ENCODE measurements around the gene ATP1A1. TPM values are rescaled to one million over a fixed set of nuclear protein-coding genes. Genes with fewer than 3 reads are reported as not detected.

ATP1A1 gene
- total and polyA plus RNA-seq, 2 donors (not counting 1 experiment from before 2014, with no cell fraction given), result 58.9 to 107 TPM

DNA sequence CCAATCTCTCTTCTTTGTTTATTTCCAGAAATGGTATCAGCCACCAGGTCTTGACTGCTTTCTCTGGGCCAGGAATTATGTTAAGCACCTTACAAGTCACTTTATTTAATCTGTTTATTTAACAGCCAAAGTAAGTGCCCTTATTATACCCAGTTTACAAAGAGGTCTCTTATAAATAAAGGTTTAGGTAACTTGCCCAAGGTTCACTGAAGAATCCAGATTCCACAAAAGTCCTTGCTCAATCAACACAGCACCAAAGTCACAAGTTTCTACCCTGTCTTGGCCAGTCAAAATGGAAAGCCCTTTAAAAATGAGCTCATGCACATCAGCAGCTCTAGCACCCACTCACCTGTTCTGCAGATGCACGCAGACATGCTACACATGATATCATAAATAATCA, 28.0 kb upstream of the ATP1A1 start:
- no peaks in the 10 kb centered on the region for H3K4me1 ChIP-seq (ENCODE audit: control insufficient read depth in 2 of 2, insufficient read depth in 2 of 2, low read length in 2 of 2)
- H3K27me3 Mint-ChIP-seq, result peaks cover 30% of the 10 kb centered on the region
- no peak overlapping the region for H3K4me3 Mint-ChIP-seq
- peaks cover 0 to 7% (median 6%) of the 10 kb centered on the region in 4 experiments for H3K27me3 ChIP-seq (replicated peaks in 1 of 4; ENCODE audit: control extremely low read depth in 1 of 4, control insufficient read depth in 3 of 4, insufficient read depth in 4 of 4, low read length in 3 of 4)
- H3K27ac ChIP-seq (ENCODE audit: low read length in 2 of 2), result no peak overlapping the region
- no peak overlapping the region for H3K4me3 ChIP-seq (ENCODE audit: control extremely low read depth in 1 of 5, extremely low read depth in 1 of 5, insufficient read depth in 1 of 5, low read depth in 2 of 5, low read length in 4 of 5)
- H3K9ac ChIP-seq (ENCODE audit: low read length), result no peak overlapping the region
- CTCF ChIA-PET, result interaction anchor here (1.4 to 1.9 kb wide), 2 partner anchors 141 to 206 kb away, joined by 3 to 4 read pairs; no protein-coding TSS in a partner anchor
- no peaks in the 10 kb centered on the region for H3K9me3 ChIP-seq (ENCODE audit: control extremely low read depth in 1 of 3, control insufficient read depth in 2 of 3, insufficient read depth in 1 of 3, low read length in 2 of 3)
- H3K79me2 ChIP-seq (ENCODE audit: control insufficient read depth, insufficient read depth, low read length), result no peaks in the 10 kb centered on the region
- no peaks in the 10 kb centered on the region for H3K36me3 ChIP-seq (replicated peaks in 1 of 2; ENCODE audit: control extremely low read depth in 1 of 2, control insufficient read depth in 1 of 2, extremely low read depth in 1 of 2, insufficient read depth in 2 of 2, low read length in 1 of 2)
- DNase-seq (no peak), ATAC-seq (ENCODE audit: low read depth) (no peak)
- H4K20me1 ChIP-seq (ENCODE audit: control insufficient read depth, insufficient read depth, low read length, poor library complexity, severe bottlenecking), result no peaks in the 10 kb centered on the region
- intact Hi-C loops (cut with micrococcal nuclease), result no loop called here
- no peaks in the 10 kb centered on the region for H3K9me3 Mint-ChIP-seq (ENCODE audit: insufficient read depth)
- WGBS (ENCODE audit: insufficient coverage), result no CpG with 5 or more reads among the region's 1 CpG
- no peak overlapping the region for H3K27ac Mint-ChIP-seq
- no peak overlapping the region for H3K4me2 ChIP-seq (replicated peaks; ENCODE audit: low read depth, low read length, poor library complexity, severe bottlenecking)
- POLR2A ChIA-PET, result no interaction called here
- TF ChIP-seq CTCF (IDR thresholded peaks at IDR 0.05) (no peak), EZH2 (IDR thresholded peaks at IDR 0.05; ENCODE audit: borderline replicate concordance, insufficient read depth, low read depth, low read length, poor library complexity, severe bottlenecking) (no peak)
- H3K4me1 Mint-ChIP-seq, result no peaks in the 10 kb centered on the region
- no peak overlapping the region for H2AFZ ChIP-seq (ENCODE audit: insufficient read depth, low read depth, low read length, poor library complexity, severe bottlenecking)

GRCh38 chr1:116345843-116346242, 27.2 kb upstream of the ATP1A1 start:
- Histone ChIP-seq H3K9ac (ENCODE audit: low read length) (no peak overlapping the region), H3K27me3 (replicated peaks in 1 of 4; ENCODE audit: control extremely low read depth in 1 of 4, control insufficient read depth in 3 of 4, insufficient read depth in 4 of 4, low read length in 3 of 4) (peaks cover 0 to 7% (median 6%) of the 10 kb centered on the region in 4 experiments), H3K36me3 (replicated peaks in 1 of 2; ENCODE audit: control extremely low read depth in 1 of 2, control insufficient read depth in 1 of 2, extremely low read depth in 1 of 2, insufficient read depth in 2 of 2, low read length in 1 of 2) (no peaks in the 10 kb centered on the region), H3K27ac (ENCODE audit: low read length in 2 of 2) (no peak overlapping the region), H3K4me3 (ENCODE audit: control extremely low read depth in 1 of 5, extremely low read depth in 1 of 5, insufficient read depth in 1 of 5, low read depth in 2 of 5, low read length in 4 of 5) (no peak overlapping the region), H4K20me1 (ENCODE audit: control insufficient read depth, insufficient read depth, low read length, poor library complexity, severe bottlenecking) (no peaks in the 10 kb centered on the region), H2AFZ (ENCODE audit: insufficient read depth, low read depth, low read length, poor library complexity, severe bottlenecking) (no peak overlapping the region), H3K4me2 (replicated peaks; ENCODE audit: low read depth, low read length, poor library complexity, severe bottlenecking) (no peak overlapping the region), H3K4me1 (ENCODE audit: control insufficient read depth in 2 of 2, insufficient read depth in 2 of 2, low read length in 2 of 2) (no peaks in the 10 kb centered on the region), H3K9me3 (ENCODE audit: control extremely low read depth in 1 of 3, control insufficient read depth in 2 of 3, insufficient read depth in 1 of 3, low read length in 2 of 3) (no peaks in the 10 kb centered on the region), H3K79me2 (ENCODE audit: control insufficient read depth, insufficient read depth, low read length) (no peaks in the 10 kb centered on the region)
- peaks cover 22% of the 10 kb centered on the region for H3K27me3 Mint-ChIP-seq
- H3K4me1 Mint-ChIP-seq, result no peaks in the 10 kb centered on the region
- WGBS (ENCODE audit: insufficient coverage), result 55% methylated on average over 2 of the region's 2 CpGs
- CTCF ChIA-PET, result interaction anchor here (1.1 kb wide), 1 partner anchor 139 kb away, joined by 3 read pairs; no protein-coding TSS in a partner anchor
- ATAC-seq (ENCODE audit: low read depth), result no peak
- no peak for TF ChIP-seq EZH2 (IDR thresholded peaks at IDR 0.05; ENCODE audit: borderline replicate concordance, insufficient read depth, low read depth, low read length, poor library complexity, severe bottlenecking)
- no peak for TF ChIP-seq CTCF (IDR thresholded peaks at IDR 0.05)
- DNase-seq, result no peak
- POLR2A ChIA-PET, result no interaction called here
- intact Hi-C loops (cut with micrococcal nuclease), result no loop called here
- H3K4me3 Mint-ChIP-seq, result no peak overlapping the region
- no peak overlapping the region for H3K27ac Mint-ChIP-seq
- no peaks in the 10 kb centered on the region for H3K9me3 Mint-ChIP-seq (ENCODE audit: insufficient read depth)
